ENCODE measurements around the gene BEAN1.

The BEAN1 gene

GRCh38 chr16:66420396-66420795 lies 6.7 kb upstream of the BEAN1 start:
- no peak for DNase-seq

GRCh38 chr16:66421891-66422290 lies 5.2 kb upstream of the BEAN1 start:
- DNase-seq = no peak

- DNase-seq = no peak
Measured at GRCh38 chr16:66422366-66422765, 4.7 kb upstream of the BEAN1 start.

- DNase-seq = no peak
Measured at GRCh38 chr16:66423177-66423576, 3.9 kb upstream of the BEAN1 start.

- no peak for DNase-seq
Measured at GRCh38 chr16:66425651-66426050, 1.4 kb upstream of the BEAN1 start.

- DNase-seq = no peak
Measured at GRCh38 chr16:66426112-66427035, 721 bp upstream of the BEAN1 start.

- no peak for DNase-seq
Measured at GRCh38 chr16:66427871-66428681, 981 bp downstream of the BEAN1 start.

- no peak for DNase-seq
Measured at GRCh38 chr16:66428682-66429251, 1.7 kb downstream of the BEAN1 start.

- no peak for DNase-seq
Measured at GRCh38 chr16:66429290-66429962, 2.3 kb downstream of the BEAN1 start.

GRCh38 chr16:66430214-66430613 lies 3.1 kb downstream of the BEAN1 start:
- DNase-seq = no peak

- DNase-seq = no peak
Measured at GRCh38 chr16:66431760-66432159, 4.7 kb downstream of the BEAN1 start.

GRCh38 chr16:66432429-66432828 lies 5.3 kb downstream of the BEAN1 start:
- no peak for DNase-seq

GRCh38 chr16:66434619-66435430 lies 7.7 kb downstream of the BEAN1 start:
- no peak for DNase-seq

GRCh38 chr16:66435896-66436295 lies 8.8 kb downstream of the BEAN1 start:
- no peak for DNase-seq

GRCh38 chr16:66437391-66437945 lies 10.4 kb downstream of the BEAN1 start:
- no peak for DNase-seq

GRCh38 chr16:66438536-66438935 lies 11.4 kb downstream of the BEAN1 start:
- DNase-seq = no peak

- no peak for DNase-seq
Measured at GRCh38 chr16:66439051-66439730, 12.1 kb downstream of the BEAN1 start.

GRCh38 chr16:66440271-66440802 lies 13.2 kb downstream of the BEAN1 start:
- DNase-seq = no peak

- DNase-seq = no peak
Measured at GRCh38 chr16:66440970-66441369, 13.9 kb downstream of the BEAN1 start.

GRCh38 chr16:66441586-66442375 lies 14.7 kb downstream of the BEAN1 start:
- no peak for DNase-seq

Measured in OCI-M1 (cell line).